Effector memory CD4-positive, alpha-beta T cell (primary cell): Measurements from ENCODE around the gene CCNL2.
"Not testable (repeated sequence)": the region's sequence is repeated elsewhere in the genome, so short reads cannot be mapped to it uniquely, and the experiment has no call there.

Source experiments
- DNase-seq, 3 donors: peaks; one replicate each; pipeline ENCODE4 v3.0.0-alpha.2; 2020
- H3K27ac ChIP-seq: 2 replicates; pipeline ENCODE4 v1.7.0; 2013; ENCODE audit warnings: mild to moderate bottlenecking, low read length, moderate library complexity; ENCODE audit not compliant: insufficient read depth, poor library complexity, severe bottlenecking
- H3K27me3 ChIP-seq: replicated peaks from 2 replicates; pipeline ENCODE4 v1.7.0; 2013; ENCODE audit warnings: mild to moderate bottlenecking, low read length; ENCODE audit not compliant: insufficient read depth, control insufficient read depth, poor library complexity, severe bottlenecking
- H3K36me3 ChIP-seq: 2 replicates; pipeline ENCODE4 v1.7.0; 2013; ENCODE audit warnings: mild to moderate bottlenecking, low read length, moderate library complexity; ENCODE audit not compliant: control insufficient read depth, insufficient read depth
- H3K4me1 ChIP-seq: 2 replicates; pipeline ENCODE4 v1.7.0; 2013; ENCODE audit warnings: low read length, mild to moderate bottlenecking; ENCODE audit not compliant: control insufficient read depth, insufficient read depth, poor library complexity, severe bottlenecking
- H3K4me3 ChIP-seq: 2 replicates; pipeline ENCODE4 v1.7.0; 2013; ENCODE audit warnings: low read length, low read depth, mild to moderate bottlenecking; ENCODE audit not compliant: insufficient read depth, poor library complexity, severe bottlenecking
- H3K9me3 ChIP-seq: 2 replicates; pipeline ENCODE4 v1.7.0; 2013; ENCODE audit warnings: mild to moderate bottlenecking, low read length, moderate library complexity; ENCODE audit not compliant: control insufficient read depth

Gene CCNL2

GRCh38 chr1:1431845-1432273 lies 32.7 kb upstream of the CCNL2 start:
- peaks cover 12% of the 10 kb centered on the region for H3K4me1 ChIP-seq
- no peaks in the 10 kb centered on the region for H3K36me3 ChIP-seq
- no peak overlapping the region for H3K27ac ChIP-seq
- peaks cover 28% of the 10 kb centered on the region for H3K27me3 ChIP-seq
- no peaks in the 10 kb centered on the region for H3K9me3 ChIP-seq
- DNase-seq, result no peak
- H3K4me3 ChIP-seq, result no peak overlapping the region

DNA sequence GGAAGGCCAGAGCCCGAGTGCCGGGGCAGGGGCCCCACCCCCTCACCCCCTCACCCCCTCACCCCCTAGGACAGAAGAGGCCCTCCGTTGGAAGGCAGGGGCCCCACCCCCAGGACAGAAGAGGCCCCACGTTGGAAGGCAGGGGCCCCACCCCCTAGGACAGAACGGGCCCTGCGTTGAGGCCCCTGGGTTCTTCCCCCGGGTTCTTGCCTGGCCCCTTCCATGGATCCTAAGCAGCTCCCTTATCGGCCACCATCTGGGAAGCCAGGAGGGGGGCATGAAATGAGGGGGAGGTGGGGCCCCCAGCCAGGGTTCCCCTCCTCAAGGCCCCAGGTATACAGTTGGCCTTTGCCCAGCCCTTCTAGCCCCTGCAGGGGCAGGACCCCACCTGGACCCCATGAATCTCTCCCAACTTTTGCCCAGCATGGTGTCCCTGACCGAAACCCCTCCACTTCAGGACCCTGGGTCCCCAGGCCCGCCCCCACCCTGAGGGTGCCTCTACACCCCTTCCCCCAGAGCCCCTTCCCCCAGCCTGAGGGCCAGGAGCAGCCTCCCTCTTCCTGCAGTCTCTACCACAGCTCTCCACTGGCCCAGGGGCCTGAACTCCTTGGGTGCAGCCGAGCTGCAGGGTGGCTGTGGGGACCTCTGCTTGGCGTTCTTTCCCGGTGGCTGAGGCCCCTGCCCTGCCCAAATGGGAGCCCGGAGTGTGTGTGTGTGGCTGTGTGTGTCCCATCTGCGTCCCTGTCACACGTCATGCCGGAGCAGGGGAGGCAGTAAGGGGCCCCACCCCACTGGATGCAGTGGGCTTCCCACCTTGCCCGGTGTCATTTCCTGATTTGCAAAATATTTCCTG lies 32.1 kb upstream of the CCNL2 start:
- Histone ChIP-seq H3K9me3 (no peaks in the 10 kb centered on the region), H3K27me3 (peaks cover 29% of the 10 kb centered on the region), H3K4me3 (no peak overlapping the region), H3K4me1 (peaks cover 12% of the 10 kb centered on the region), H3K27ac (no peak overlapping the region), H3K36me3 (no peaks in the 10 kb centered on the region)
- no peak for DNase-seq

- Histone ChIP-seq H3K36me3 (no peaks in the 10 kb centered on the region), H3K4me3 (no peak overlapping the region), H3K9me3 (no peaks in the 10 kb centered on the region), H3K4me1 (peaks cover 7% of the 10 kb centered on the region), H3K27ac (no peak overlapping the region), H3K27me3 (peaks cover 24% of the 10 kb centered on the region)
- no peak for DNase-seq
Measured at GRCh38 chr1:1430114-1430982, 31.2 kb upstream of the CCNL2 start.

- no peak overlapping the region for H3K4me3 ChIP-seq
Measured at GRCh38 chr1:1429671-1430073, 30.5 kb upstream of the CCNL2 start.

DNA sequence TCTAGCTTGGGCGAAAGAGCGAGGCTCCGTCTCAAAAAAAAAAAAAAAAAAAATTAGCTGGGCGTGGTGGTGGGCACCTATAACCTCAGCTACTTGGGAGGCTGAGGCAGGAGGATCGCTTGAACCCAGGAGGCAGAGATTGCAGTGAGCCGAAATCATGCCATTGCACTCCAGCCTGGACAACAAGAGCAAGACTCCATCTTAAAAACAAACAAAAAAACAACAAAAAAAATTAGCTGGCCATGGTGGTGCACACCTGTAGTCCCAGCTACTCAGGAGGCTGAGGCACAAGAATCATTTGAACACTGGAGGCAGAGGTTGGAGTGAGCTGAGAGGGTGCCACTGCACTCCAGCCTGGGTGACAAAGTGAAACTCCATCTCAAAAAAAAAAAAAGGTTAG lies 29.8 kb upstream of the CCNL2 start:
- not testable (repeated sequence) for H3K4me1 ChIP-seq, DNase-seq, H3K27ac ChIP-seq, H3K9me3 ChIP-seq, H3K4me3 ChIP-seq, H3K36me3 ChIP-seq
- peaks cover 14% of the 10 kb centered on the region for H3K27me3 ChIP-seq

More at GRCh38 chr1:1429671-1430073, 30.5 kb upstream of the CCNL2 start:
- H3K27ac ChIP-seq, result no peak overlapping the region
- DNase-seq, result no peak
- H3K27me3 ChIP-seq, result peaks cover 17% of the 10 kb centered on the region
- H3K36me3 ChIP-seq, result no peaks in the 10 kb centered on the region
- no peaks in the 10 kb centered on the region for H3K9me3 ChIP-seq
- peaks cover 7% of the 10 kb centered on the region for H3K4me1 ChIP-seq

- peaks cover 14% of the 10 kb centered on the region for H3K27me3 ChIP-seq
- no peaks in the 10 kb centered on the region for H3K36me3 ChIP-seq
- H3K4me1 ChIP-seq, result peaks cover 7% of the 10 kb centered on the region
- H3K9me3 ChIP-seq, result no peaks in the 10 kb centered on the region
- H3K4me3 ChIP-seq, result no peak overlapping the region
- DNase-seq, result no peak
- no peak overlapping the region for H3K27ac ChIP-seq
Measured at GRCh38 chr1:1428174-1428573, 29.0 kb upstream of the CCNL2 start.

DNA sequence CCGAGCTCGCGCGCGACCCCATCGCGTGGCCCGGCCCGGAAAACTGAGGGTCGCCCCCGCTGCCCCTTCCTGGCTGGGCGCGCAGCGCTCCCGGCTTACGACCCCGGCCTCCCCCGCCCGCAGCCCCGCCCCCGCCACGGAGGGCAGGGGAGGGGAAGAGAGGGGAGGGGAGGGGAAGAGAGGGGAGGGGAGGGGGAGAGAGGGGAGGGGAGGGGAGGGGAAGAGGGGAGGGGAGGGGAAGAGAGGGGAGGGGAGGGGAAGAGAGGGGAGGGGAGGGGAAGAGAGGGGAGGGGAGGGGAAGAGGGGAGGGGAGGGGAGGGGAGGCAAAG lies 28.6 kb upstream of the CCNL2 start:
- H3K9me3 ChIP-seq, result no peaks in the 10 kb centered on the region
- H3K27me3 ChIP-seq, result peaks cover 17% of the 10 kb centered on the region
- no peak overlapping the region for H3K4me3 ChIP-seq
- H3K36me3 ChIP-seq, result no peaks in the 10 kb centered on the region
- no peak for DNase-seq
- H3K27ac ChIP-seq, result no peak overlapping the region
- H3K4me1 ChIP-seq, result peaks cover 7% of the 10 kb centered on the region

DNA sequence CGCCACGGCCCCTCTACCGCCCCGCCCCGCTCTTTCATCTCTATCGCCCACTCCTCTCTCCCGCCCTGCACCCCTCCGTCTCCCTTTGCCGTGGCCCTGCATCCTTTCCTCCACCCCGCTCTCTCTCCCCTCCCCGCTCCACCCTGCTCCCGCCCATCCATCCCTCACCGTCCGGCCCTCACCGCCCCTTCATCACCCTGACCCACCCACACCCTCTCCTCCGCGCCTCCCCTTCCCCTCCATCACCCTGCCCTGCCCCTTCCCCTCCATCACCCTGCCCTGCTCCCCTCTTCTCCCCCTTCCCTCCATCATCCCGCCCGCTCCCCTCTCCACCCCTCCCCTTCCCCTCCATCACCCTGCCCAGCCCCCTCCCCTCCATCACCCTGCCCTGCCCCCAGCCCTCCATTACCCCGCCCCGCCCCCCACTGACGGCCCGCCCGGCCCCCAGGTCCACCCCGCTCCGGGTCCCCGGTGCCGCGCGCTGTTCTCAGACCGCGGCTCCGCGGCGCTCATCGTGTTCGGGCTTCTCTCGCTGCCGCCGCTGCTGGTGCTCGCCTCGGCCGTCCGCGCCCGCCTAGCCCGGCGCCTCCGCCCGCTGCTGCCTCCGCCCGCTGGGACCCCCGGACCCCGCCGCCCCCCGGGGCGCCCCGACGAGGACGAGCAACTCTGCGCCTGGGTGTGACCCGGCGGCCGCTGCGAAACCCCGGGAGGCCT lies 28.1 kb upstream of the CCNL2 start:
- Histone ChIP-seq H3K4me3 (no peak overlapping the region), H3K4me1 (peaks cover 7% of the 10 kb centered on the region), H3K9me3 (no peaks in the 10 kb centered on the region), H3K36me3 (no peaks in the 10 kb centered on the region), H3K27ac (no peak overlapping the region), H3K27me3 (peaks cover 14% of the 10 kb centered on the region)
- DNase-seq, result no peak

DNA sequence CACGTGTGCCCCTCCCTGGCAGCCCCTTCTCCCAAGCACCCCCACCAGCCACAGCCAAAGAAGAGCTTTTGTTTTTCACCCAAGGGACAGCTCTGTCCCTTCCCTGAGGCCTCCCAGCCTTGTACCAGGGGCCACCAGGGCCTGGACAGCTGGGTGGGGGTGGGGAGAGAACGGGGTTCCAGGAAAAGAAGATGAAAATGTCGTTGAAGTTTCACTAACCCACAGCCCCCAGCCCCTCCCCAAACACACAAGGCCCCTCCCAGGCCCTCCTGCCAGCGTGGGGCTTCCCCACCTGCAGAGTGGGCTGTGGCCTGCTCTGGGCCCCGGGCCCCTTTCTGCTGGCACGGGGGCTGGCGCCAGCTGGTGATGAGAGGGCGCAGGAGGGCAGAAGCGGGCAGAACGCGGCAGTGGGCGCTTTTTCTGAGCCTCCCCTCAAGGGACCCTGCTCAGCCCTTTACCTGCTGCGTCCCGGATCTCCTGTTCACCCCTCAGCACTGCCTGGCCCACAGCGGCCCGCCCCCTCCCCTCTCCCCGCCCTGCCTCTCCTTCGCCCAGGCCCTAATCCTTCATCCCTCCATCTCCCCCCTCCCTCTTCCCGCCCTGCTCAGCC lies 27.5 kb upstream of the CCNL2 start:
- Histone ChIP-seq H3K27me3 (peaks cover 14% of the 10 kb centered on the region), H3K27ac (no peak overlapping the region), H3K4me3 (no peak overlapping the region), H3K9me3 (no peaks in the 10 kb centered on the region), H3K36me3 (no peaks in the 10 kb centered on the region), H3K4me1 (peaks cover 7% of the 10 kb centered on the region)
- DNase-seq, result no peak
